ENCODE measurements around the gene KIF5B.

DNA sequence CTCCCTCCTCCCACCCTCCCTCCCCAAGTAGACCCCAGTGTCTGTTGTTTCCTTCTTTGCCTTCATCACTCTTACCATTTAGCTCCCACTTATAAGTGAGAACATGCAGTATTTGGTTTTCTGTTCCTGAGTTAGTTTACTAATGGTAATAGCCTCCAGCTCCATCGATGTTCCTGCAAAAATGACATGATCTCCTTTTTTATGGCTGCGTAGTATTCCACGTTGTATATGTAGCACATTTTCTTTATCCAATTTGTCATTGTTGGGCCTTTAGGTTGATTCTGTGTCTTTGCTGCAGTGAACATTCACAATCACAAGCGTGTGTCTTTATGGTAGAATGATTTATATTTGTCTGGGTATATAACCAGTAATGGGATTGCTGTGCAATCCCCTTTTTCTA lies 75.8 kb downstream of the KIF5B start:
- TF ChIP-seq, protein P1, sequence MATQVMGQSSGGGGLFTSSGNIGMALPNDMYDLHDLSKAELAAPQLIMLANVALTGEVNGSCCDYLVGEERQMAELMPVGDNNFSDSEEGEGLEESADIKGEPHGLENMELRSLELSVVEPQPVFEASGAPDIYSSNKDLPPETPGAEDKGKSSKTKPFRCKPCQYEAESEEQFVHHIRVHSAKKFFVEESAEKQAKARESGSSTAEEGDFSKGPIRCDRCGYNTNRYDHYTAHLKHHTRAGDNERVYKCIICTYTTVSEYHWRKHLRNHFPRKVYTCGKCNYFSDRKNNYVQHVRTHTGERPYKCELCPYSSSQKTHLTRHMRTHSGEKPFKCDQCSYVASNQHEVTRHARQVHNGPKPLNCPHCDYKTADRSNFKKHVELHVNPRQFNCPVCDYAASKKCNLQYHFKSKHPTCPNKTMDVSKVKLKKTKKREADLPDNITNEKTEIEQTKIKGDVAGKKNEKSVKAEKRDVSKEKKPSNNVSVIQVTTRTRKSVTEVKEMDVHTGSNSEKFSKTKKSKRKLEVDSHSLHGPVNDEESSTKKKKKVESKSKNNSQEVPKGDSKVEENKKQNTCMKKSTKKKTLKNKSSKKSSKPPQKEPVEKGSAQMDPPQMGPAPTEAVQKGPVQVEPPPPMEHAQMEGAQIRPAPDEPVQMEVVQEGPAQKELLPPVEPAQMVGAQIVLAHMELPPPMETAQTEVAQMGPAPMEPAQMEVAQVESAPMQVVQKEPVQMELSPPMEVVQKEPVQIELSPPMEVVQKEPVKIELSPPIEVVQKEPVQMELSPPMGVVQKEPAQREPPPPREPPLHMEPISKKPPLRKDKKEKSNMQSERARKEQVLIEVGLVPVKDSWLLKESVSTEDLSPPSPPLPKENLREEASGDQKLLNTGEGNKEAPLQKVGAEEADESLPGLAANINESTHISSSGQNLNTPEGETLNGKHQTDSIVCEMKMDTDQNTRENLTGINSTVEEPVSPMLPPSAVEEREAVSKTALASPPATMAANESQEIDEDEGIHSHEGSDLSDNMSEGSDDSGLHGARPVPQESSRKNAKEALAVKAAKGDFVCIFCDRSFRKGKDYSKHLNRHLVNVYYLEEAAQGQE (IDR thresholded peaks at IDR 0.05; ENCODE audit: insufficient replicate concordance, low read depth): no peak
- TF ChIP-seq, protein P2, sequence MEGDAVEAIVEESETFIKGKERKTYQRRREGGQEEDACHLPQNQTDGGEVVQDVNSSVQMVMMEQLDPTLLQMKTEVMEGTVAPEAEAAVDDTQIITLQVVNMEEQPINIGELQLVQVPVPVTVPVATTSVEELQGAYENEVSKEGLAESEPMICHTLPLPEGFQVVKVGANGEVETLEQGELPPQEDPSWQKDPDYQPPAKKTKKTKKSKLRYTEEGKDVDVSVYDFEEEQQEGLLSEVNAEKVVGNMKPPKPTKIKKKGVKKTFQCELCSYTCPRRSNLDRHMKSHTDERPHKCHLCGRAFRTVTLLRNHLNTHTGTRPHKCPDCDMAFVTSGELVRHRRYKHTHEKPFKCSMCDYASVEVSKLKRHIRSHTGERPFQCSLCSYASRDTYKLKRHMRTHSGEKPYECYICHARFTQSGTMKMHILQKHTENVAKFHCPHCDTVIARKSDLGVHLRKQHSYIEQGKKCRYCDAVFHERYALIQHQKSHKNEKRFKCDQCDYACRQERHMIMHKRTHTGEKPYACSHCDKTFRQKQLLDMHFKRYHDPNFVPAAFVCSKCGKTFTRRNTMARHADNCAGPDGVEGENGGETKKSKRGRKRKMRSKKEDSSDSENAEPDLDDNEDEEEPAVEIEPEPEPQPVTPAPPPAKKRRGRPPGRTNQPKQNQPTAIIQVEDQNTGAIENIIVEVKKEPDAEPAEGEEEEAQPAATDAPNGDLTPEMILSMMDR (IDR thresholded peaks at IDR 0.05; ENCODE audit: insufficient read depth, low read length): no peak
- TF ChIP-seq POLR2AphosphoS5 (IDR thresholded peaks at IDR 0.05; ENCODE audit: low read depth) (no peak), GABPA (IDR thresholded peaks at IDR 0.05; ENCODE audit: low read depth) (no peak), SPI1 (IDR thresholded peaks at IDR 0.05; ENCODE audit: borderline replicate concordance, low read depth) (no peak)

Measured in HL-60 (cell line).